ENCODE results near the gene ADSL. TPM values are rescaled to one million over a fixed set of nuclear protein-coding genes. Genes with fewer than 3 reads are reported as not detected.

Gene ADSL
- total and polyA plus RNA-seq, 2 donors from 2014 or later: 42.5 to 57.5 TPM

- TF ChIP-seq, protein P1, sequence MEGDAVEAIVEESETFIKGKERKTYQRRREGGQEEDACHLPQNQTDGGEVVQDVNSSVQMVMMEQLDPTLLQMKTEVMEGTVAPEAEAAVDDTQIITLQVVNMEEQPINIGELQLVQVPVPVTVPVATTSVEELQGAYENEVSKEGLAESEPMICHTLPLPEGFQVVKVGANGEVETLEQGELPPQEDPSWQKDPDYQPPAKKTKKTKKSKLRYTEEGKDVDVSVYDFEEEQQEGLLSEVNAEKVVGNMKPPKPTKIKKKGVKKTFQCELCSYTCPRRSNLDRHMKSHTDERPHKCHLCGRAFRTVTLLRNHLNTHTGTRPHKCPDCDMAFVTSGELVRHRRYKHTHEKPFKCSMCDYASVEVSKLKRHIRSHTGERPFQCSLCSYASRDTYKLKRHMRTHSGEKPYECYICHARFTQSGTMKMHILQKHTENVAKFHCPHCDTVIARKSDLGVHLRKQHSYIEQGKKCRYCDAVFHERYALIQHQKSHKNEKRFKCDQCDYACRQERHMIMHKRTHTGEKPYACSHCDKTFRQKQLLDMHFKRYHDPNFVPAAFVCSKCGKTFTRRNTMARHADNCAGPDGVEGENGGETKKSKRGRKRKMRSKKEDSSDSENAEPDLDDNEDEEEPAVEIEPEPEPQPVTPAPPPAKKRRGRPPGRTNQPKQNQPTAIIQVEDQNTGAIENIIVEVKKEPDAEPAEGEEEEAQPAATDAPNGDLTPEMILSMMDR (IDR thresholded peaks at IDR 0.05; ENCODE audit: borderline replicate concordance, extremely low read depth, insufficient read depth): no peak
- Histone ChIP-seq H3K27ac (ENCODE audit: low read depth in 2 of 2, low read length in 2 of 2) (no peak overlapping the region), H3K27me3 (ENCODE audit: control insufficient read depth, insufficient read depth, low read length) (no peaks in the 10 kb centered on the region), H3K4me3 (ENCODE audit: low read length in 3 of 3) (no peak overlapping the region), H3K4me1 (ENCODE audit: control insufficient read depth in 2 of 3, insufficient read depth in 2 of 3, low read depth in 1 of 3, low read length in 3 of 3) (peaks cover 0 to 12% (median 0%) of the 10 kb centered on the region in 3 donors), H3K9me3 (ENCODE audit: control insufficient read depth in 2 of 3, insufficient read depth in 1 of 3, low read length in 3 of 3) (no peaks in the 10 kb centered on the region), H3K36me3 (ENCODE audit: control insufficient read depth in 2 of 3, insufficient read depth in 3 of 3, low read length in 3 of 3) (peaks cover 2 to 13% (median 9%) of the 10 kb centered on the region in 3 donors), H3K9ac (ENCODE audit: low read length in 3 of 3) (no peak overlapping the region)
- DNase-seq (no peak), FAIRE-seq (no peak)
- intact Hi-C loops (cut with DNase I): no loop called here
Observed at GRCh38 chr22:40419718-40420117, 73.4 kb downstream of the ADSL start.

GRCh38 chr22:40420341-40421081 is 74.2 kb downstream of the ADSL start:
- H3K4me1 ChIP-seq (ENCODE audit: control insufficient read depth in 2 of 3, insufficient read depth in 2 of 3, low read depth in 1 of 3, low read length in 3 of 3): peaks cover 0 to 6% (median 0%) of the 10 kb centered on the region in 3 donors
- DNase-seq (no peak), FAIRE-seq (no peak)
- H3K27ac ChIP-seq (ENCODE audit: low read depth in 2 of 2, low read length in 2 of 2): no peak overlapping the region
- TF ChIP-seq, protein P1 (IDR thresholded peaks at IDR 0.05; ENCODE audit: borderline replicate concordance, extremely low read depth, insufficient read depth): no peak
- no peaks in the 10 kb centered on the region for H3K9me3 ChIP-seq (ENCODE audit: control insufficient read depth in 2 of 3, insufficient read depth in 1 of 3, low read length in 3 of 3)
- no peak overlapping the region for H3K9ac ChIP-seq (ENCODE audit: low read length in 3 of 3)
- H3K36me3 ChIP-seq (ENCODE audit: control insufficient read depth in 2 of 3, insufficient read depth in 3 of 3, low read length in 3 of 3): peaks cover 2 to 13% (median 9%) of the 10 kb centered on the region in 3 donors
- H3K27me3 ChIP-seq (ENCODE audit: control insufficient read depth, insufficient read depth, low read length): no peaks in the 10 kb centered on the region
- no peak overlapping the region for H3K4me3 ChIP-seq (ENCODE audit: low read length in 3 of 3)
- intact Hi-C loops (cut with DNase I): no loop called here

- FAIRE-seq (no peak), DNase-seq (no peak)
- no peak overlapping the region for H3K9ac ChIP-seq (ENCODE audit: low read length in 3 of 3)
- no peaks in the 10 kb centered on the region for H3K27me3 ChIP-seq (ENCODE audit: control insufficient read depth, insufficient read depth, low read length)
- H3K4me1 ChIP-seq (ENCODE audit: control insufficient read depth in 2 of 3, insufficient read depth in 2 of 3, low read depth in 1 of 3, low read length in 3 of 3): peaks cover 0 to under 1% (median 0%) of the 10 kb centered on the region in 3 donors
- H3K27ac ChIP-seq (ENCODE audit: low read depth in 2 of 2, low read length in 2 of 2): no peak overlapping the region
- H3K4me3 ChIP-seq (ENCODE audit: low read length in 3 of 3): no peak overlapping the region
- H3K36me3 ChIP-seq (ENCODE audit: control insufficient read depth in 2 of 3, insufficient read depth in 3 of 3, low read length in 3 of 3): peaks cover 2 to 13% (median 9%) of the 10 kb centered on the region in 3 donors
- H3K9me3 ChIP-seq (ENCODE audit: control insufficient read depth in 2 of 3, insufficient read depth in 1 of 3, low read length in 3 of 3): no peaks in the 10 kb centered on the region
- TF ChIP-seq, protein P1 (IDR thresholded peaks at IDR 0.05; ENCODE audit: borderline replicate concordance, extremely low read depth, insufficient read depth): no peak
- intact Hi-C loops (cut with DNase I): no loop called here
Observed at GRCh38 chr22:40421082-40421350, 74.7 kb downstream of the ADSL start.

All from kidney (tissue), 14 donors.